NCI-H524 (cell line): ENCODE measurements around the gene DYNC2LI1.

Source experiments
- DNase-seq, 2 experiments: peaks; one replicate each; lab custom pipeline; 2025; lab: John Stamatoyannopoulos, UW

DYNC2LI1 gene

DNA sequence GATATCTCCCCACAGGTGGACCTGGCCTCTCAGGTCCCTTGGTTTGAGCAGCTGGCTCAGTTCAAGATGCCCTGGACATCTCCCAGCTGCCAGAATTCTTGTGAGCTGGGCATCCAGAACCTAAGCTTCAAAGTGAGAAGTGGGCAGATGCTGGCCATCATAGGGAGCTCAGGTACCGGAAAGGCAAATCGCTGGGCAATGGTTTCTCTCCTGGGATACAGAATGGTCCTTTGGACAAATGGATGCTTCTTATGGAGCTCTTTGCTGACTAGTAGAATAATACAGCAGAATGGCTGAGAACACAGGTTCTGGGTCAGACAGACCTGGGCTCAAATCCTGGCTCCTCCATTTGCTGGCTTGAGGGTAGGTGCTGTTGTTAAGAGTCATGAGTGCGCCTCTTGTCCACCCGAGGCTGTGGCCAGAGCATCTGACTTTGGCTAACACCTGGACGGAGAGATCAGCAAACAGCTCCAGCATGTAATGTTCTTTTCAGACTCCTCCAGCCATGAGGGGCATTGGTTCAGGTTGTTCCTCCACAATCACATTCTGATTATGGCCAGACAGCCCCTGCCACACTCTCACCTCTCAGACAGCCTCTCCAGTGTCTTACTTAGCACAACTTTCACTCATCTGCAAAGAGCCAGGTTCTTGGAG, 72.4 kb downstream of the DYNC2LI1 start:
- DNase-seq, result no peak

DNA sequence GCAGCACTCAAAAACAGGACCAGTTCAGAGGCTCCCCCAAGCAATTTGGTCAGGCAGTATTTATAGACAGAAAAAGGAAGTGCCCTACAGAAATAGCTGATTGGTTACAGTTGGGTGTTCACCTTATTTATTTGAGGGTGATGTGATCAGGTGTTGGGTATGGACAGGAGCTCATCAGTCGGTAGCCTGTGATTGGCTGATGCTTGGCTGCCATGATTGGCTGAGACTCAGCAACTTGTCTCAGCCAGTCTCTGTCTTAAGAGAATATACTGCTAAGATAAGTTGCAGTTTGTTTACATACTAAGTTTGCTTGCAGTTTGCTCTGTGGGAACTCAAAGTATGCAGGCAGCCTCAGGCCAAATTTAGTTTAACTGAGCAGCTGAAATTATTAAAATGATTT, 74.4 kb downstream of the DYNC2LI1 start:
- no peak for DNase-seq

DNA sequence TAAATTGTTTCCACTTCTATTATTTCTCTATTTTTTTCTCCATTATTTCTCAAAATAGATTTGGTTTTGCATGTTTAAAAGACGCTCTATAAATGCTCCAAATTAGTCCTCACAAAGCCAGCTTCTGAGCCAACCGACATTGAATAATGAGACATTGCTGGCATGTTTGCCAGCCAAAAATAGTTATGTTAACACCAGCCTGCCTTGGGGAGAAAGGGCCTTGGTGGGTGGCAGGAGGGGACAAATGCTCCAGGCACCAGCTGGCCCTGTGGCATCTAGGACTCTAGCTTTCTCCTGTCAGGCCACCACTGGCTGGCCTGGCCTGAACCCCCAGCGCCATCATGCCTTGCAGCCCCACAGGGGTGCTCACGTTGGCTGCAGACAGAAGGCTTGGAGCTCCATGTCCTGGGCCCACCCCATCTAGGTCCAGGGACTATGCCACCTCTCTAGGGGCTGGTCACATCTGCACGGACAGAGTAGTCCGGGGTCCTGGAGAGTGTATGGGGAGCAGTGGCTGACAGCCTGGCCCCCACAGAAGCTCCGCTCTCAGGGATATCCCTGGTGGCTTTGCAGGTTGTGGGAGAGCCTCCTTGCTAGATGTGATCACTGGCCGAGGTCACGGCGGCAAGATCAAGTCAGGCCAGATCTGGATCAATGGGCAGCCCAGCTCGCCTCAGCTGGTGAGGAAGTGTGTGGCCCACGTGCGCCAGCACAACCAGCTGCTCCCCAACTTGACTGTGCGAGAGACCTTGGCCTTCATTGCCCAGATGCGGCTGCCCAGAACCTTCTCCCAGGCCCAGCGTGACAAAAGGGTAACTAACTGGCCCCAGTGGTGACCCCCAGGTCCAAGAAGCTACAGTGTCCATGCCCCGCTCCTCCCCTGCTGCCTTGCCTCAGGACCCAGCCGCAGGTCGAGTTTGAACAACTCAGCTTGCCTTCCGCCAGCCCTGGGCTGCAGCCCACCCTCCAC, 77.5 kb downstream of the DYNC2LI1 start:
- DNase-seq, result no peak

DNA sequence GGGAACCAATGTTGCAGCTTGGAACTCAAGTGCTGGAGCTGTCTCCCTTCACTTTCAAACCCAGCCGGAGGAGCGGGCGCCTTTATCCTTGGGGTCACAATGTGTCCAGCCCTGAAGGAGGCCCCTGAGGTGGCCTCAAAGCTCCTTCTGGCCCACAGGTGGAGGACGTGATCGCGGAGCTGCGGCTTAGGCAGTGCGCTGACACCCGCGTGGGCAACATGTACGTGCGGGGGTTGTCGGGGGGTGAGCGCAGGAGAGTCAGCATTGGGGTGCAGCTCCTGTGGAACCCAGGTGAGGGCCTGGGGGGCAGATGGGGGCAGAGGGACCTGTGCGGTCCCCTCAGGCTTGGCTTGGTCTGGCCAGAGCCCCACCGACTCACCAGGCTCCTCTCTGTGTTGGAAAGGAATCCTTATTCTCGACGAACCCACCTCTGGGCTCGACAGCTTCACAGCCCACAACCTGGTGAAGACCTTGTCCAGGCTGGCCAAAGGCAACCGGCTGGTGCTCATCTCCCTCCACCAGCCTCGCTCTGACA, 78.4 kb downstream of the DYNC2LI1 start:
- no peak for DNase-seq

DNA sequence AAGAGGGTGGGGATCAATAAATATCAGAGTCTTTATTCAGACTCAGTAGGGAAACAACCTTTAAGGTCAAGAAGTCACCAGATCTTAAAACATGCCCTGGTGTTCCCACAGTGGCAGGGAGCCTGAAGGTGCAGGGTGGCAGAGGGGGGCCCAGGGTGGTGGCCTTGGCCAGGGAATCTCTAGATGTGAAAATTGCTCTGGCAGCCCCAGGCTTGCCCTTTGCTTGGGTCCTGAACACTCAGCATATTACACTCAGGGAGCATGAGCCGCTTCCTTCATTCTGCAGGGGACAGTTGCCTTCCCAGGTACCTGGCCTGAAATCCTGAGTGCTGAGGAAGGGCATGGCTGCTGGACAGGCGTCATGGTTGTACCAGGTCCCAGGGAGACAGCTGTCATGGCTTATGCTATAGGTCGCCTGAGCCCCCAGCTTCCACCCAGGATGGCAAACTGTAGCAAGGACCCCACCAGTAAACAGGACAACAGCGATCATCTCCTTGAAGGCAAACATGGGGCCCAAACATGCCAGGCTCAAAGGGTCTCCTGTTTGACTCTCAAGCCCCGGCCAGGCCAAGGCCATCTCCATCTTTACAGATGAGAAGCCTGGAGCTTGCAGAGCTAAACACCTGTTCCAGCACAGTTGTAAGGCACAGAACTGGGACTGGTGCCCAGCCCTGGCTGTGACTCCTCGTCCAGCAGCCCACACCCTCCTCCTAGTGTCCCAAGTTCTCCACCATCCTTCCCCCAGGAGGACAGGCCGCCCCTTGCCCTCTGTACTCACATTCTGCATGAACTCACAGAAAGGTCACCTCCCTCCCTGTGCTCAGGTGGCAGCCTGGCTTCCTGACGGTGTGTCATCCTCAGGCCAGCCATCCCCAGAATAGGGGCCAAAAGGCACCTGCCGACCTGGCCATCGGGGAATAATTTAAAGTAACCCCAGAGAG, 79.6 kb downstream of the DYNC2LI1 start:
- DNase-seq, result no peak

GRCh38 chr2:43854671-43855070, 80.8 kb downstream of the DYNC2LI1 start:
- no peak for DNase-seq

DNA sequence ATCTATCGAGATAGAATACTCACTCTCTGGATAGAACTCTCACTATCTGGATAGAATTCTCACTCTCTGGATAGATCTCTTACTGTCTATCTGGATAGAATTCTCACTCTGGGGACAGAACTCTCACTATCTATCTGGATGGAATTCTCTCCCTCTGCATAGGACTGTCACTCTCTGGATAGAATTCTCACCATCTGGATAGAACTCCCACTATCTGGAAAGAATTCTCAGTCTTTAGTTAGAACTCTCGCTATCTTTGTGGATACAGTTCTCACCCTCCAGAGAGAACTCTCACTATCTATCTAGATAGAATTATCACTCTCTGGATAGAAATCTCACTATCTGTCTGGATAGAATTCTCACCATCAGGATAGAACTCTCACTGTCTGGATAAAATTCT, 81.5 kb downstream of the DYNC2LI1 start:
- no peak for DNase-seq
